GM19467 (cell line): ENCODE results near the gene NMB.
"Not testable (repeated sequence)": the region's sequence is repeated elsewhere in the genome, so short reads cannot be mapped to it uniquely, and the experiment has no call there.

Source experiments
- ATAC-seq: cut with Tn5 transposase; IDR thresholded peaks from one replicate; pipeline ENCODE4 v1.9.1; 2021; ENCODE audit warnings: mild to moderate bottlenecking, moderate library complexity; ENCODE audit not compliant: unreplicated experiment

The NMB gene

DNA sequence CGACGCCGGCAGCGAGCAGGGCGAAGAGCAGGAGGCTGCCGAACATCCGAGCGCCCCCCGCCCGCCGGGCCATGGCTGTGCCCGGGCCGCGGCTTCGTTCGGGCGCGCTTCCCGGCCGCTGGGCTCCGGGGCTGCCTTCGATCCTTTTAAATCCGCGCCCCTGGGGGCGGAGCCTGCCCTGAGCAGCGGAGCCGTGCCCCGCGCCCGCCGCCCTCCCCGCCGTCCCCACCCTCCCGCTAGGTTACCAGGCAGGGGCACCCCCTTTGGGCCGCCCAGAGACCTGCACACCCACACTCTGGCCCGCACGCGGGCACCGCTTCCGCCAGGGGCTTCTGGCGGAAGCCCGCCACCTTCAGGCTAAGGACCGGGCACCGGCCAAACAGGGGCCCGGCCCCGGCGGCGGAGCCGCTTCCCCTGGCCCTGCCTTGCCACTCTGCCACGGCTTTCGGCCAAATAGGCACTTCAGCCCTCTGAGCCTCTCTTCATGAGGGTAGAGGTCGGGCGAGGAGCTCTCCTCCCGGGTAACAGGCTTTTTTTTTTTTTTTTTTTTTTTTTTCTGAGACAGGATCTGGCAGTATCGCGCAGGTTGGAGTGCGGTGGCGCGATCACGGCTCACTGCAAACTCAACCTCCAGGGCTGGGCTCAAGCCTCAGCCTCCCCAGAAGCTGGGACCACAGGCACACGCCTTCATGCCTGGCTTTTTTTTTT, at the start of gene NMB:
Gene NMB (minus strand): TSS at position 120 of the 708 bp plus-strand sequence. CDS start 47 bp downstream, at position 73.
- ATAC-seq: peak; percentile 70

DNA sequence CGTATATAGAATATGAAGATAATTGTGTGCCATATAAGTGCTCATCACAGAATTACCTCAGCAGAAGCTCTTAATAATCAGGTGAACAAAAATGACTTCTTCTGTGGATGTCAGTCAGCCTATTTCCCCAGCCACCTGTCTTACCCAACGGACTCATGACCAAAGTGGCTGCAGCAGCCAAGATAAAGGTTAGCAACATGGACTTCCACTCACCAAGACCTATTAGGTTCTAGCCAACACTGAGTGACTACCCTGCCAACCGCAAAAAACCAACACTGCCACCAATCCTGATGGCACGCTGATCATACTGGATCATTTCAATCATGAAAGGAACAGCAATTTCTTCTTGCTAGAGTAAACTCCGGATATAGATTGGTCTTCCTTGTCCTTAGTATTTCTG, 45.8 kb upstream of the NMB start:
- ATAC-seq: no peak

DNA sequence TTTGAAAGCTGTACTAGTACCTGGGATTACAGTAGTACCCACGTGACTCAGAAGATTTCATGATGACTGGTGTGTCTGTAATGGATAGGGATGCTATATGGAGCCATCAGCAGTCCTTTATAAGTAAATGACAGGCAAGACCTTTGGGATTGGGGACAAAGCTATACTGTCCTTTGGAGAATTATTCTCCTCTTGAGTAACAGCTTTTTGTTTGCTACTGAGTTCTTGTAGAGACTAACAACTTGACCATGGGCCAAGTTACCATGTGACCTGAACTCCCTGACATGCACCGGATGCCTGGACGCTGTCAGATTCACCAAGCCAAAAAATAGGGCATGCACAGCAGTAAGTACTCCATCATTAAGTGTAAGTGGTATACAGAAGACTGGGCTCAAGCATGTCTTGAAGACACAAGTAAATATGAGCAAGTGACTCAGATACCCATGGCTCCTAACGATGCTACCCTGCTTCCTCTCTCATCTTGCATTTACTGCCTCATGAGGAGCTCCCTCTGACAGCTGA, 45.0 kb upstream of the NMB start:
- no peak for ATAC-seq

GRCh38 chr15:84699538-84700191, 41.7 kb upstream of the NMB start:
- no peak for ATAC-seq

DNA sequence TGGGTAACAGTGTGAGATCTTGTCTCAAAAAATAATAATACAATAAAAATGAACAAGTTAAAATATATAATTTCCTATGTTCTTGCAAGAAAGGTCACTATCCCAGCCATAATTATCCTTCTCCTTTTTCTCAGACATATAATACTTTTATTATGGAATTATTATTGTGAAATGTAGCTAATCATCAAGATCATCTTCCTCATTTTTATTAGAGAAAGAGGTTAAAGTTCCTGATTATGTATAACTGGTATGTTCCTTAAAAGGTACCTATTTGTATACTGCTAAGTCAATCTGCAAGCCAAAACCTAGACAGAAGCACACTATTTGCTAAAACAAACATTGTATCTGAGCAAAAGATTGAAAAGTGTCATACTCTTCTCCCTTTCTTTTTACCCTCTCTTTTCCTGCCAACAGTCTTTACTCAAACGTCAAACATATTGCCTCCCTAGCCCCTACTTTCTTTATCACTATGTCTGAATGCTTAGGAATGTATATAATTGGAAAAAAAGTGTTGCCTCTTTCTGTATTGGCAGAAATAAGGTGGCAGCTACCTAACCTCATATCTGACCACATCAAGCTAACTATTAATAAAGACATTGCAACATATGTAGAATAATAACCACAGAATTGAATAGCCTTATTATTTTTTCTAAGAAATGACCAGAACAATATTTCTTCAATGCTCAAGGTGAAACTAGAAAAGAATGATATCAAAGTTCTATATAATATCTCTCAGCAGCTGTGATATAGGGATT, 39.4 kb upstream of the NMB start:
- no peak for ATAC-seq

DNA sequence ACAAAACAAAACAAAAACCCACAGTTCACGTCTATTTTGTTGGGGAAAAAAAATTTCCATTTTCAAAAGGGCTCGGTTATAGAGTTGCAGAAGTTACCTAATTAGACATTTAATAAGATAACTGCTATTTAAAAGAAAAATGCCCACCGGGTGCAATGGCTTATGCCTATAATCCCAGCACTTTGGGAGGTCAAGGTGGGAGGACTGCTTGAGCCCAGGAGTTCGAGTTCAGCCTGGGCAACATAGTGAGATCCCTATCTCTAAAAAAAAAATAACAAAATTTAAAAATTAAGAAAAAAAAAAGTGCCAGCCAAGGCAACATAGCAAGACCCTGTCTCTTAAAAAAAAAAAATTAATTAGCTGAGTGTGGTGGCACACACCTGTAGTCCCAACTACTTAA, 38.8 kb upstream of the NMB start:
- no peak for ATAC-seq

DNA sequence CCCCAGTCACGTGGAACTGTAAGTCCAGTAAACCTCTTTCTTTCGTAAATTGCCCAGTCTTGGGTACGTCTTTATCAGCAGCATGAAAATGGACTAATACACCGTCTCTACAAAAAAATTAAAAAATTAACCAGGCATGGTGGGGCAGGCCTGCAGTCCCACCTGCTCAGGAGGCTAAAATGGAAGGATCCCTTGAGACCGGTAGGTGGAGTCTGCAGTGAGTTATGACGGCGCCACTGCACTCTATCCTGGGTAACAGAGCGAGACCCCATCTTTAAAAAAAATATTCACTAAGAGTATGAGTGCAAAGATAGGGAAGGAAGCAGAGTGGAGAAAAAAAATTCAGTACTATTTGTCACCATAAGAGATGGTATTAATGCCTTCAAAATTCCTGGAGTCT, 32.3 kb upstream of the NMB start:
- ATAC-seq: no peak

GRCh38 chr15:84689858-84690257, 31.9 kb upstream of the NMB start:
- ATAC-seq: no peak

- ATAC-seq: not testable (repeated sequence)
These were observed 28.4 kb upstream of the NMB start for GRCh38 chr15:84686446-84686845.

- no peak for ATAC-seq
These were observed 27.3 kb upstream of the NMB start for GRCh38 chr15:84685304-84685703.

DNA sequence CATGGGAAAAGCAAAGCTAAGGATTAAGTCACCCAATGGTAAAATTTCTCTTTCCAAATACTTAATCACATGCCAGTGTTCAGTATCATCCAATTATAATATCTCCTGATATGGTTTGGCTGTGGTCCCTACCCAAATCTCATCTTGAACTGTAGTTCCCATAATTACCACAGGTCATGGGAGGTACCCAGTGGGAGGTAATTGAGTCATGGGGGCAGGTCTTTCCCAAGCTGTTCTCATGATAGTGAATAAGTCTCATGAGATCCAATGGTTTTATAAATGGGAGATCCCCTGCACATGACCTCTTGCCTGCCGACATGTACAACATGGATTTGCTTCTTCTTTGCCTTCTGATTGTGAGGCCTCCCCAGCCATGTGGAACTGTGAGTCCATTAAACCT, 26.1 kb upstream of the NMB start:
- no peak for ATAC-seq

DNA sequence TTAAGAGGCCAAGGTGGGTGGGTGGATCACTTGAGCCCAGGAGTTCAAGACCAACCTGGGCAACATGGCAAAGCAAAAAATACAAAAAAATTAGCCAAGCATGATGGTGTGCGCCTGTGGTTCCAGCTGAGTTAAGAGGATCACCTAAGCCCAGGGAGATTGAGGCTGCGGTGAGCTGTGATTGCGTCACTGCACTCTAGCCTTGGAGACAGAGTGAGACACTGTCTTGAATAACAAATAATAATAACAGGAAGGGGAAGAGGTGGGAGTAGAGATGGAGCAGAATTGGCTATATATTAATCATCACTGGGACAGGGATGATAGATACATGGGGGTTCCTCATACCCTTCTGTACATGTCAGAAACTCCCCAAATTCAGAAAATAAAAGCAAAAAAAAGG, 23.8 kb upstream of the NMB start:
- ATAC-seq: no peak

DNA sequence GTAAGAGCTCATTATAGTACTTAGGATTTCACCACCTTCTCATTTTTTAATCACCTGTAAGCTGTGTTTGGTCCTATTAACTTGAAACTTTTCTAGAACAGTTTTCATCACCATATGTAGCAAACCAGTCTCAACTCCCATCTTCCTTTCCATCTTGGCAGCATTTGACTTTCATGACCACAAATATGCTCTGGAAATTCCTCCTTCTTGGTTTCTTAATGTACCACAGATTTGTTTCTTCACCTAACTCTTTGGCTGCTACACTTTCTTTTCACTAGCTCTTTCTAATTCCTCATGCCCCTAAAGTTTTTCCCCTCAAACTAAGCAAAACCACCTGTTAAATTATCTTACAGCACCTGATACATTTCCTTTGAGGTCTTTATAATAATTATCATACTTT, 13.2 kb upstream of the NMB start:
- no peak for ATAC-seq

DNA sequence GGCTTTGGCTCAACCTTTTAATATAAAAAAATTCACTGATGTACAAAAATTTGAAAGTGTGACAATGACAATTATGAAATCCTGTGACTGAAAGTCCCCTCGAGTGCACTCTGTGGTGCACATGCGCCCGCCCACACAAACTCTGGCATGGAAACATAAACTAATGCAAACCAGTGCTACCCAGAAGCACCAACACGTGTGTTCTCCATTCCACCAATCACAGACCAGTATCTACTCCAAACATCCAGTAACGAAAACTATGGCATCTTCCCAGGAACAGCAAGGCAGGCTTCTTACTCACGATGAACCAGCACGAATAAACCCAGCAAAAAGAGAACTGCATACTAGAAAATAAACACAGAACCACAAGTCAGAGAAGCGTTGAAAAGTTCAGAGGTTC, 11.7 kb upstream of the NMB start:
- ATAC-seq: no peak

- ATAC-seq: no peak
These were observed 10.4 kb upstream of the NMB start for GRCh38 chr15:84668221-84668982.

GRCh38 chr15:84666373-84666772, 8.4 kb upstream of the NMB start:
- no peak for ATAC-seq

- ATAC-seq: no peak
These were observed 3.0 kb upstream of the NMB start for GRCh38 chr15:84661001-84661400.

DNA sequence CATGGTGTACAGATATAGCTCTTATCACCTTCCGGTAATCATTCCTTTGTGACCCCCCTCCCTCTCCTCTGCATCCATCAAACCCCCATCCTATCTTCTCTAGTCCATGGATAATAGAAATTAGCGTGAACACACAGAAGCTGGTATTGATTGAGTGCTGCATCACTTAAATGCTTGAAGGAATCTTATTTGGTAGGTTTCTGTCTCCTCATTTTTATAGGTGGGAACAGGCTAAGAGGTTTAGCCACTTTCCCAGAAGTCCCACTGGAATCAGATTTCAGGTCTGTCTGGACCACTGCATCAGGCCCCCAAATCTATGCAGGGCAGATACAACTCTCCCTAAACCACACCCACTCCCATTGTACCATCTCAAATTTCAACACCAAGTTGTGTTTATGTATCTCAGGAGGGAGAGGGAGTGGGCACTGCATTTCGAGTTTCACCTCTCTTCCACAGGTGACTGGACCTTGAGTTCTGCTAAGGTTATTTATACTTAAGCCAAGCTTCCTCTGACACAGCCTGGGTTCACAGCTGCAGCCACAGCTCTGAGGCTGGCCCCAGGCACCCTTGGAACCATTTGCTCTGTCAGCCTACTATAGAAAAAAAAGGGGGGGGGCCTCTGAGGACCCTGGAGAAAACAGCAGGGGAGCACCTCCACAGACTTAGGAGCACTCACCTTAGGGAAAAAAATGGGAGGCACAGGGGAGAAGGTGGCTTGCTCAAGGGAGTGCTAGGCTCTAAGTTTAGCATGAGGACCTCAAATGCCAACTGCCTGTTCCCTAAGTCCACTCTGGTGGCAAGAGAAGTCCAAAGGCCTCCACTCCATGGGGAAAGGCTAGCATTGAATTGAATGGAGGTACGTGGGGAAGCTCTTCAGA, 2.1 kb upstream of the NMB start:
- ATAC-seq: no peak

DNA sequence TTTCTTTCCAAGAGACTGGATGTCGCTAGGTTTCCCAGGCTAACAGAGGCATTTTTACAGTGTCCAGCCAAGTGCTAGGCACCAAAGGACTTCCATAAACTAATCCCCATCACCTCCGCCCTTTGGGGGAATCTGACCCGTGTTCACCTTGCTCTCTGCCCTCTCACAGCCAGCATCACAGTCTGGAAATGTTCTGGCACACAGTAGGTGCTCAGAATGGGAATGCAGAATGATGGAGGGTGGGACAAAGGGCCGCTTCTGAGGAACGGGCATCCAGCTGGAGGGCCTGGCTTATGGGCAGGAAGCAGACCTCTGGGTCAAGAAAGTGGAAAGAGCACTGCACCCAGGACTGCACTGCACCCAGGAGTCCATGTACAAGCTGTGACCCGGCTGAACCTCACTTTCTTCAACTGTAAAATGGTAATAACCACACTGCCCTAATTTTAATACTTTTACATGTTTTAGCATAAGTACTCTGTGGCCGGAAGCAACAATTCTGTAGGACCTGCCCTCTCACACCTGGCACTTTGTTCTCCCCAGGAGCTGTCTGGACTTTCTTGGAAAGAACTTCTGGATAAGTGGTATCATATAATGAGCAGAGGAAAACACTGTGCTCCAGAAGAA, 901 bp upstream of the NMB start:
- ATAC-seq: no peak

DNA sequence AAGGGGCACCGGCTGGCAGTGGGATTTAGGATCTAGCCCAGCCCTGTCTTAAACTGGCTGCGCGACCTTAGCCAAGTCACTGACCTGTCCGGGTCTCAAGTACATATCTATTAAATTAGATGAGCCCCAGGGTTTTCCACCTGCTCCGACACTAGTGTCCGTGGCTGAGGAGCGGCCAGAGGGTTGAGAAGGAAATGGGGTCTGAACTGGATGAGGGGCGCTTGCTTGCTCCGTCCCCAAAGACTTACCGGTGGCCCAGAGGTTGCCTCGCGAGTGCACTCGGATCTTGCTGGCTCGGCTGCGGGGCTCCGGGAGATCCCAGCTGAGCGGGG, 285 bp downstream of the NMB start:
- ATAC-seq: no peak
